Raji (cell line): Measurements from ENCODE around the gene SLC39A9.

Source experiments
- POLR2A ChIP-seq: IDR thresholded peaks from 2 replicates; pipeline ENCODE4 v1.6.1; 2011; ENCODE audit warnings: low read depth, low read length, control low read depth; ENCODE audit not compliant: insufficient read depth

SLC39A9 gene

GRCh38 chr14:69500096-69500495 is 101.6 kb downstream of the SLC39A9 start:
- TF ChIP-seq POLR2A = no peak

GRCh38 chr14:69500736-69501135 is 102.2 kb downstream of the SLC39A9 start:
- TF ChIP-seq POLR2A = no peak

DNA sequence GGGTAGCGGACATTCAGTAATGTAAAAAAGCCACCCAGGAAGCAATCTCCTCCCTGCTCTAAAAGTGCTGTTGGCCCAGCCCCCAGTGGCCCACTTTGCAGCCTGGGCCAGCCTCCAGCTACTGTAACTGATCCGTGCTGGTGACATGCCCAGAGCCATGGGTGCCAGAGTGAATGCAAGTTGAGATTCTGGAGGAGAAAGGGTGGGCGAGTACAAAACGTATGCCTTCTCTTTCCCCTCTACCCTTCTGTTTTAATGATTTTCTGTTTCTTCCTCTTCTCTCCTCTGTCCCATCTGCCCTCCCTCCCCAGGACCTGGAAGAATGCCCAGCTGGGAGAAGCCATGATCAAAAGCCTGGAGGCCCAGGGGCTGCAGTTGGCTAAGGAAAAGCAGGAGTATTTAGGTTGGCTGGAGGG is 102.9 kb downstream of the SLC39A9 start:
- TF ChIP-seq POLR2A = no peak

GRCh38 chr14:69504775-69505174 is 106.3 kb downstream of the SLC39A9 start:
- no peak for TF ChIP-seq POLR2A

DNA sequence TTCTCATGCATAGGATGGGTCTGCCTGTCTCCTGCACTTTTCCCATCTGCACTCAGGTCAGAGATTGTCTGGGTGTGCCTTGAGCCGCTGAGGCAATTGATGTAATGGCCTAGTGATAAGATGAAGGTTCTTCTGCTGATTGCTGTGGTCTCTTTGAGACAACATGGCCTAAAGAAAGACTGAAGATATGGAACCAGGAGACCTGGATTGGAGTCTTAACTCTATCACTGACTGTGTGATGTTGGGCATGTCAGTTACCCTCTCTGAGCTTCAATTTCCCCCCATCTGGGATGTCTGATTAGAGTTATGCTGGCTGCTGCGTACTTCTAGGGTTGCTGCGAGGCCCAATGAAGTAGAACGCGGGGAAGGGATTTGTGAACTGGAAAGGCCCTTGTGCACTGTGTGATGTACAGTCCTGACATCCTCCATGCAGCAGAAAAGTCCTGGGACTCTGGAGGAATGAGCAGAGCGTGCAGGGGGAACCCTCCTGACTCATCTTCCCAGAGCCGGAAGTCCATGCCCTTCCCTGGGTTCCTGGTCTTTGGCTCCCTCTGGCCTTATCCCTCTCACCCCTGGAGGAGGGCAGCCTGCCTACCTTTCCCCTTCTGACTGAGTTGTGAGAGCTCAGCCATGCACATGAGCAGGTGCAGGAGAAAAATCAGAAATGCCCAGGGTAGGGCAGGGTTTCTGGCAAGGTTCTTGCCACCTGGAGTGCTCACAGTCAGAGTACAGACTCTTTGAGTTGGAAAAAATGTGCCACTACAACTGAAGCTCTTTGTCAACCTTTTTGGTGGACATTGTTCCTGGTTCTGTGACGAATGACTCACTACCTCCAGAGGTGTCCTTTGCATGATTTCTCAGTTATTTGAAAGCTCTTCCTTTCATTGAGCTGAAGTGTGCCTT is 107.1 kb downstream of the SLC39A9 start:
- no peak for TF ChIP-seq POLR2A

GRCh38 chr14:69506241-69506595 is 107.7 kb downstream of the SLC39A9 start:
- TF ChIP-seq POLR2A = no peak
